ENCODE results near the gene DDX60. TPM values are rescaled to one million over a fixed set of nuclear protein-coding genes. Genes with fewer than 3 reads are reported as not detected.
"Not testable (repeated sequence)": the region's sequence is repeated elsewhere in the genome, so short reads cannot be mapped to it uniquely, and the experiment has no call there.

The DDX60 gene, protein sequence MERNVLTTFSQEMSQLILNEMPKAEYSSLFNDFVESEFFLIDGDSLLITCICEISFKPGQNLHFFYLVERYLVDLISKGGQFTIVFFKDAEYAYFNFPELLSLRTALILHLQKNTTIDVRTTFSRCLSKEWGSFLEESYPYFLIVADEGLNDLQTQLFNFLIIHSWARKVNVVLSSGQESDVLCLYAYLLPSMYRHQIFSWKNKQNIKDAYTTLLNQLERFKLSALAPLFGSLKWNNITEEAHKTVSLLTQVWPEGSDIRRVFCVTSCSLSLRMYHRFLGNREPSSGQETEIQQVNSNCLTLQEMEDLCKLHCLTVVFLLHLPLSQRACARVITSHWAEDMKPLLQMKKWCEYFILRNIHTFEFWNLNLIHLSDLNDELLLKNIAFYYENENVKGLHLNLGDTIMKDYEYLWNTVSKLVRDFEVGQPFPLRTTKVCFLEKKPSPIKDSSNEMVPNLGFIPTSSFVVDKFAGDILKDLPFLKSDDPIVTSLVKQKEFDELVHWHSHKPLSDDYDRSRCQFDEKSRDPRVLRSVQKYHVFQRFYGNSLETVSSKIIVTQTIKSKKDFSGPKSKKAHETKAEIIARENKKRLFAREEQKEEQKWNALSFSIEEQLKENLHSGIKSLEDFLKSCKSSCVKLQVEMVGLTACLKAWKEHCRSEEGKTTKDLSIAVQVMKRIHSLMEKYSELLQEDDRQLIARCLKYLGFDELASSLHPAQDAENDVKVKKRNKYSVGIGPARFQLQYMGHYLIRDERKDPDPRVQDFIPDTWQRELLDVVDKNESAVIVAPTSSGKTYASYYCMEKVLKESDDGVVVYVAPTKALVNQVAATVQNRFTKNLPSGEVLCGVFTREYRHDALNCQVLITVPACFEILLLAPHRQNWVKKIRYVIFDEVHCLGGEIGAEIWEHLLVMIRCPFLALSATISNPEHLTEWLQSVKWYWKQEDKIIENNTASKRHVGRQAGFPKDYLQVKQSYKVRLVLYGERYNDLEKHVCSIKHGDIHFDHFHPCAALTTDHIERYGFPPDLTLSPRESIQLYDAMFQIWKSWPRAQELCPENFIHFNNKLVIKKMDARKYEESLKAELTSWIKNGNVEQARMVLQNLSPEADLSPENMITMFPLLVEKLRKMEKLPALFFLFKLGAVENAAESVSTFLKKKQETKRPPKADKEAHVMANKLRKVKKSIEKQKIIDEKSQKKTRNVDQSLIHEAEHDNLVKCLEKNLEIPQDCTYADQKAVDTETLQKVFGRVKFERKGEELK (N-terminal part only)
- 13.9 and 25.2 TPM in 2 replicates for total RNA-seq

DNA sequence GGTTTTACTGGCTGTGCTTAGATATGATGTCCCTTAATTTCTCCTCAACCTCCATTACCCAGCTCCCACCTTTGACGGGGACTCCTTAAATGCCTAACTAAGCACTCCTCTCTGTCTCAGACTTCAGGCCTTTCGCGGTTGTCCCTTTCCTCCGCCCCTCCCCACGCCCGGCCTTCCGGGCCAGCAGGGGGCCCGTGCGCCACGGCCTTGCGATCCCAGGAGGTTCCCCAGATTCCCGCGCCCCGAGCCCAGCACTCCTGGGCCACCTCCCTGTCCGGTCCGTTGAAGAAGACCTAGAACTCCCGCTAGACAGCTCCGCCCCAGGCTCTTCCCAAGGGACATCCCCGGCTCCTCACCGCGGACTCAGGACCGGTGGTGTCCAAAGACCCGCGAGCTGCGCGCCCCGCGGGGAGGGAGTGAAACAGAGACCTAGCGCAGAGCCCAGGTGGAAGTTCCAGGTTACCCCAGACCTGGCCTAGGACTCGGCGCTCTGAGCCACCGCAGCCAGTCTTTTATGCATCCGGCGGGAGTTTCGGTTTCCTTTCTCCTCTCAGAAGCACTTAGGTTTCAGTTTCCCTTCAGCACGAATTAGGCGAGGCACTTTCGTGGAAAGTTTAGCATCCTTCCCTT is at the start of gene DDX60:
DDX60 (minus strand) TSS at position 487 of the 630 bp plus-strand sequence. CDS start 7,493 bp downstream, outside the sequence.
- DNase-seq (ENCODE audit: low read depth in 2 of 2), result peak; percentile 86 to 87

DNA sequence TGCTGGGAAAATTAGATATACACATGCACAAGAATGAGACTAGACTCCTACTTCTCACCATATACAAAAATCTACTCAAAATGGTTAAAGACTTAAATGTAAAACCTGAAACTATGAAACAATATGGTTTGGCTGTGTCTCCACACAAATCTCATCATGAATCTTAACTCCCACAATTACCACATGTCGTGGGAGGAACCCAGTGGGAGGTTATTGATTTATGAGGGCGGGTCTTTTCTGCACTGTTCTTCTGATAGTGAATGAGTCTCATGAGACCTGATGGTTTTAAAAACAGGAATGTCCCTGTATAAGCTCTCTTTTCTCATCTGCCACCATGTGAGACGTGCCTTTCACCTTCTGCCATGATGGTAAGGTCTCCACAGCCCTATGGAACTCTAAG is 48.5 kb upstream of the DDX60 start:
- DNase-seq (ENCODE audit: low read depth in 2 of 2), result no peak

DNA sequence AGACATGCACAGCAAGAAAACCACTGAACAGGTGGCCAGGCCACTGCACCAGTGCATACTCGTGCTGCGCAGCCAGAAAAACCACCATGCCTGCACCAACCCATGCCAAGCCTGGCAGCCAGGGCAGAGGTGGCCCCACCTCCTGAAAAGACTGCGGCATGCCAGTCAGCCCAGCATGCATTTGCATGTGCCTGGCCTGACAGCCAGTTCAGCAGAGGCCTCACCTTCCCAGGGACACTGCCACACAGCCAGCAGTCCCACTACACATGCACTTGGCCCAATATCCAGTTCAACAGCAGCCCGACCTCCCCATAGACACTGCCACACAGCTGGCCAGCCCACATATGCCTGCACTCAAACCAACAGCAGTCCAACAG is 43.5 kb upstream of the DDX60 start:
- no peak for DNase-seq (ENCODE audit: low read depth in 2 of 2)

DNA sequence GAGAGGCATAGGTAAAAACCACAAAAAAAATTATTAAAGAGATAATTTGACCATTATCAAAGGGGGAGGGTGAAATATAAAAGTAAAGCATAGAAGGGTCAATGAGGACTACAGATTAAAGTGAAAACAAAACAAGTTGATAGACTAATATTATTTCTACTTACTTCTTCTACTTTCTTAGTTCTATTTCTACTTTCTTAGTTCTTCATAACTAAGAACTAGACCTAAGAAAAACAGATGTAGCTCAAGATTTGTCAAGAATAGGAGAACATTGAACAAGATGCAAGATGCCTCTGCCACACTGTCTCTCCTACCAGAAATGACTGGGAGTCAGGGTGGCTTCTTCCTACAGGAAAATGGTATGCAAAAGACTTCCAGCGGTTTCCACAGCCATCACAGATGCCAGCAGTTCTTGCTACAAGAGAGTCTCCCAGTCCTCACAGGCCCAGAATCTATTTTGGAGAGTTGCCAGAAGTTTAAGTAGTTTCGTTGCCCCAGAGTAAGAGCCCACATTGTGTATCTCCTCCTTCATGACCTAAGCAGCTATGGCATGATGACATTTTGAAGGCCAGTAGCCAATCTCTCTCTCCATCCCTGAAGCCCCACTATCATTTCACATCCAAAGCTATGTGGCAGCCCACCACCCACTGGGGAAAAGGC is 42.9 kb upstream of the DDX60 start:
- DNase-seq (ENCODE audit: low read depth in 2 of 2), result no peak

DNA sequence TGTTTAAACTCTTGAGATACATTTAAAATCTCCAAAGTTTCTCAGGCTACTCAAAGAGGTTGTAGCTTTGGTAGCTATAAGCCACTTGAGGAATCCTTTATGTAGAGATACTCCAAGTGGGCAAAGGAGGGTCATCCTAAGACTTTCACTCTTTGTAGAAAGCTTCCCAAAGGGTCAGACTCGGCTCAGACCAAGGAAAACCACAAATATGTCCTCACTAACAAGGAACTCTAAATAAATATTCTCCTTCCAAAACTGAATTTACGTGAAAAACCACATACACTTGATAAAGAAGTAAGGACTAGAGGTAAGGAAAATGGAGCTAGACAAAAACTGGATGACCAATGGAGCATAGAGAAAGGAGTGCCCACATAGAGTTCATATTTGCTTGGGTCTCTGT is 41.7 kb upstream of the DDX60 start:
- no peak for DNase-seq (ENCODE audit: low read depth in 2 of 2)

DNA sequence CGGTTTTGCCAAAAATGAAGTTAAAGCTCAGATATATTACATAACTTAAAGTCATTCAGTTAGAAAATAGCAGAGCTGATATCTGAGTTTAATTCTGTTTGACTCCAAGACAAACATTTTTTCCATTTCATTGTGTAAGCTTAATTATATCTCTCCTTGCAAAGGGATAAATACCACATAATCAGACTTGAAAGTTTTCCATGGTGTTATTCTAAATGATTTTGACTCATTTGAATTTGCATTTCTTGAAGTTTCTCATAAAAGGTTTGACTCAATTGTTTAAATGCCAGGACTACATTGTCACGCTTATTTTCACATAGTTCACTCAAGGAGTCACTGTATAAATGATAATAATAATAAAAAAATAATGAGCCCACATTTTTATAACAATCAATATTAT is 39.4 kb upstream of the DDX60 start:
- no peak for DNase-seq (ENCODE audit: low read depth in 2 of 2)

GRCh38 chr4:168353746-168354145 is 35.2 kb upstream of the DDX60 start:
- no peak for DNase-seq (ENCODE audit: low read depth in 2 of 2)

DNA sequence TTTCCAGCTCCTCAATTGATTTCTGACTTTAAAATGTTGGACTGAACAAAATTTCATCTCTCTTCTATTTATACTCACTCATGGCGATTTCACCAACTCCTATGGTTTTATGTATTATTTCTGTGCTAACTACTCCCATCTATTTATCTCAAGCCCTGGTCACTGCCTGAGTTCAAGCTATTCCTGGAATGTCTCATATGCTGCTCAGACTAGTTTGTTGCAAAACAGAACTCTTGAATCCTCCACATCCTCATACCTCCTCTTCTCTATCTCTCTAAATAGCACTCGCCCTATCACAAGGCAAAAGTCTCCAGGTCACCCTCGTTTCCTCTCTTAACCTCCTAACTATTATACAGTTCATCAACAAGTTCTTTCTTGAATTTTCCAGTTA is 19.0 kb upstream of the DDX60 start:
- no peak for DNase-seq (ENCODE audit: low read depth in 2 of 2)

DNA sequence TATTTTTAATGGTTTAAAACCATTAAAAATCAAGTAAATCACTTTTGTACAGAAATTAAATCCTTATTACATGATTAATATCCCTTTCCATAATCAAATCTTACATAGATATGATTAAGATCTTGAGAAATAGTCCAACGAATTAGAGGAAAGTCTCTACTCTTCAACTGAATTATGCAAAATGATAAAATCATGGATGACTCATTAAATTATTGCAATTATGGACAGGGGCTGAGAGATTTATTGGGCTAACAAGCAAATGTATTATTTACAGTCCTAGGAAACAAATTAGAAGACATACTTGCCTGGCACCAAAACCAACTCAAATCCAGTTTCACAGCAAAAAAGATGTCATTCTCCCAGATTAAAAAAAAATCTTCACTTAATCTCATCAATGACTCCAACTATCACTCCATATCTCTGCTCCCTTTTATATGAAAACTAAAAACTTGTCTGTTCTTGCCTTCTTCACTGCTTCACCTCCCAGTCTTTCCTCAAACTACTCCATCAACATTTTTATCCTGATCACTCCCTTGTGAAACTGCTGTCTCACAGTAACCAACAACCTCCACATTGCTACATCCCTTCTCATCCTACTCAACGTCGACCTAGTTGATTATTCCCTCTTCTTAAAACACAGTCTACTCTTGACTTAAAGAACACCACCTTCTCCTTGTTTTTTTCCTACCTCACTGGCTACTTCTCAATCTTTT is 18.4 kb upstream of the DDX60 start:
- no peak for DNase-seq (ENCODE audit: low read depth in 2 of 2)

GRCh38 chr4:168335621-168336020 is 17.1 kb upstream of the DDX60 start:
- DNase-seq (ENCODE audit: low read depth in 2 of 2), result no peak

DNA sequence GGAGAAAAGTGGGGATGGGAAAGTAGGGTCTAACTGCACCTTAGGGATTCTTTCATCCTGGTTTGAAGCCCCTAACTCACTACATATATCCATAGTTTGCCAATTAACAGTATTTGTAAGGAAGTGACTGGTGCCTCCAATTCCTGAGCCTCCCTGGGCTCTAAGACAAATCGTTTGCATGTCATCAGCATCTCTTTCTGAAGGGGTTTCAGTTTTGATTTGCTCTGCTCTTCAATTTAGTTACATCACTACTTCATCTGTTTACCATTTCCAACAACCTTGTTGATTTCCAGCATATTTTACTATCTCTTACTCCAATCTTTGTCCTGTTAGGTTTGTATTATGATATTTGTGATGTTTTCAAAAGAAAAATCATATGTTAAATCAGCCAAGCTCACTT is 15.5 kb upstream of the DDX60 start:
- DNase-seq (ENCODE audit: low read depth in 2 of 2), result no peak

DNA sequence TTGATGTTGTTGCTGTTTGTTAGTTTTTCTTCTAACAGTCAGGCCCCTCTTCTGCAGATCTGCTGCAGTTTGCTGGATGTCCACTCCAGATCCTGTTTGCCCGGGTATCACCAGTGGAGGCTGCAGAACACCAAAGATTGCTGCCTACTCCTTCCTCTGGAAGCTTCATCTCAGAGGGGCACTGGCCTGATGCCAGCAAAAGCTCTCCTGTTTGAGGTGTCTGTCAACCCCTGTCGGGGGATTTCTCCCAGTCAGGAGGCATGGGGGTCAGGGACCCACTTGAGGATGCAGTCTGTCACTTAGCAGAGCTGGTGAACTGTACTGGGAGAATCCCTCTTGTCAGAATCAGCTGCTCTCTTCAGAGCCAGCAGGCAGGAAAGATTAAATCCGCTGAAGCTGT is 12.0 kb upstream of the DDX60 start:
- DNase-seq (ENCODE audit: low read depth in 2 of 2), result not testable (repeated sequence)

DNA sequence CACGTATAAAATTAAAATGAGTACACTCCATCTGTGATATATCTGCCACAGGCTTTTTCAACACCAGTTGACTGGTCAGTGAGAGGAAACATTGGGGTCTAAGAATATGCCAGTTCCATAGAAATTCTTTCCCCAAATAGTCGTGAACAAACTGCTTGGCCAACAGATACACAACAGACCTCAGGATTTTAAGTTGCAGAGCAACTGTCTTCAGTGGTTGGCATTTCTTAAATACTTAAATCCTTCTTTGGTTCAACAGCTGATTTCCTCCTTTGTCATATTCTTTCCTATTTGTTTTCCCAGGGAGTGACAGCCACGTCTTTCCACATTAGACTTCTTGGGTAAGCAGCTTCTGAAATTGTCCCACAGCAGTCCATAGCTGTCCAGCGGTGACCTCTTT is 7.0 kb upstream of the DDX60 start:
- no peak for DNase-seq (ENCODE audit: low read depth in 2 of 2)

- no peak for DNase-seq (ENCODE audit: low read depth in 2 of 2)
These were observed 2.5 kb upstream of the DDX60 start for GRCh38 chr4:168321006-168321405.

- no peak for DNase-seq (ENCODE audit: low read depth in 2 of 2)
These were observed 1.0 kb upstream of the DDX60 start for GRCh38 chr4:168319486-168320019.

GRCh38 chr4:168317621-168318020 is 931 bp downstream of the DDX60 start:
- DNase-seq (ENCODE audit: low read depth in 2 of 2), result peak in 1 of 2 donors; percentile 3

GRCh38 chr4:168309781-168310180 is 8.8 kb downstream of the DDX60 start:
- DNase-seq (ENCODE audit: low read depth in 2 of 2), result peak; percentile 48 to 56

DNA sequence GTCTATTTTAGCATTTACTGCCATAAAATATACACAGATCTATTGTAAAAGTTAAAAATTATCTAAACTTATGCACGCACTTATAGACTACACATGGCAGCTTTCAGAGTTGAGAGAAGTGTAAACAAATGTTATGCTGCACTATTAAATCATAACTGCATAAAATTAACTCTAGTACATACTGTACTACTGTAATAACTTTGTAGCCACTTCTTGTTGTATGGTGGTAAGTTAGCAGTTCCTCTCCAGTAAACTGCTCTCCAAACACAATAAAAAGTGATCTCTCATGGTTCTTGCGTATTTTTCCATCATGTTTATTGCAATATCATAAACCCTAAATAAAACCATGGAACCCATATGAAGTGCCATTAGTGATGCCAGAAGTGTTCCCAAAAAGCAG is 9.6 kb downstream of the DDX60 start:
- no peak for DNase-seq (ENCODE audit: low read depth in 2 of 2)

DNA sequence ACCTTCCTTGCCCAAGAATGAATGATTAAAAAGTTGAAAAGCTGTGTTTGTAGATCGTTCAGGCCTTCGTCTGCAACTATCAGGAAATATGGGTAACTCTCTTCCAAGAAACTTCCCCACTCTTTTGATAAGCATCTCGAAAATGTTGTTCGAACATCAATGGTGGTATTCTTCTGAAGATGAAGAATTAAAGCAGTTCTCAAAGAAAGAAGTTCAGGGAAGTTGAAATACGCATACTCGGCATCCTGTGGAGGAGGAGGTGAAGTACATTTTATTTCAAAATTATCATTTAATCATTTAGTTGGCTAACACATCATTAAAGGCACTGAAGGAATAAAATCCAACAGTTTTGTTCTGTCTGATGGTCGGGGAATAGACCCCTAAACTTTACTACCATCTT is 12.1 kb downstream of the DDX60 start:
- DNase-seq (ENCODE audit: low read depth in 2 of 2), result no peak
